ENCODE results near the gene OTOF.

GRCh38 chr2:26430826-26431225 is 47.1 kb downstream of the OTOF start:
- TF ChIP-seq POLR2A (IDR thresholded peaks at IDR 0.05; ENCODE audit: low read length) (no peak), GATA1 (IDR thresholded peaks at IDR 0.05; ENCODE audit: low read depth, low read length) (no peak)
